HG02759 (cell line): ENCODE data around the gene GAD1.

Source experiments
- ATAC-seq: cut with Tn5 transposase; IDR thresholded peaks from one replicate; pipeline ENCODE4 v1.9.1; 2021; ENCODE audit warnings: mild to moderate bottlenecking, moderate library complexity; ENCODE audit not compliant: unreplicated experiment

Gene GAD1

DNA sequence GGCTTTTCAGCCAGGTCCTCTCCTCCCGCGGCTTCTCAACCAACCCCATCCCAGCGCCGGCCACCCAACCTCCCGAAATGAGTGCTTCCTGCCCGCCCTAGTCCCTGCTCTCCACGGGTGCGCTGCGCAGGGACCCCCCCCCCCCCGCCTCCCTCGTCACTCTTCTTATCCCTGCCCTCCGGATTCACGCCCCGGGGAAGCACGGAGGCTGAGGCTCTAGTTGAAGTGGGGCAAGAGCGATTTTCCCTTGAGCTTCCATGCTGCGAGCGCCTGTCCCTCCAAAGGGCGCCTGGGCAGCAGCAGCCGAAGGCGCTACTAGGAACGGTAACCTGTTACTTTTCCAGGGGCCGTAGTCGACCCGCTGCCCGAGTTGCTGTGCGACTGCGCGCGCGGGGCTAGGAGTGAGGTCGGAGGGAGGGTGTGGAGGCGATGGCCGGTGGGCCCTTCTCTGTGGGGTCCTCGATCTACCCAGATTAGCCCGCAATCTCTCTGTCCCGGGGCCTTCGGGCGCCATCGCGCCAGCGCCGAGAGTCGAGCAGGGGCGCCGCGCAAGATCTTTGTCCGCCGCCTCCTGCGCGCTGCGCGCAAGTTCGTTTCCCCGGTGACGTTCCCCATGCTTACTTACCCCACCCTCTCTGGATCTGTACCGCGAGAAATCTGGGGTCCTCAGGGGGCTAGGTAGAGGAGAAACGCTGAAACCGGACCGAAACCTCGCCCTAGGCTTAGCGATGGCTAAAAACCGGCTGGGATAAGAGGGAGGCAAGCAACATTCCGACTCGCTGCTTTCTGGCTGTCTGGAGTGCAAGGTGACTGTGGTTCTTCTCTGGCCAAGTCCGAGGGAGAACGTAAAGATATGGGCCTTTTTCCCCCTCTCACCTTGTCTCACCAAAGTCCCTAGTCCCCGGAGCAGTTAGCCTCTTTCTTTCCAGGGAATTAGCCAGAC lies 677 bp downstream of the GAD1 start:
- peak; percentile 9 for ATAC-seq

DNA sequence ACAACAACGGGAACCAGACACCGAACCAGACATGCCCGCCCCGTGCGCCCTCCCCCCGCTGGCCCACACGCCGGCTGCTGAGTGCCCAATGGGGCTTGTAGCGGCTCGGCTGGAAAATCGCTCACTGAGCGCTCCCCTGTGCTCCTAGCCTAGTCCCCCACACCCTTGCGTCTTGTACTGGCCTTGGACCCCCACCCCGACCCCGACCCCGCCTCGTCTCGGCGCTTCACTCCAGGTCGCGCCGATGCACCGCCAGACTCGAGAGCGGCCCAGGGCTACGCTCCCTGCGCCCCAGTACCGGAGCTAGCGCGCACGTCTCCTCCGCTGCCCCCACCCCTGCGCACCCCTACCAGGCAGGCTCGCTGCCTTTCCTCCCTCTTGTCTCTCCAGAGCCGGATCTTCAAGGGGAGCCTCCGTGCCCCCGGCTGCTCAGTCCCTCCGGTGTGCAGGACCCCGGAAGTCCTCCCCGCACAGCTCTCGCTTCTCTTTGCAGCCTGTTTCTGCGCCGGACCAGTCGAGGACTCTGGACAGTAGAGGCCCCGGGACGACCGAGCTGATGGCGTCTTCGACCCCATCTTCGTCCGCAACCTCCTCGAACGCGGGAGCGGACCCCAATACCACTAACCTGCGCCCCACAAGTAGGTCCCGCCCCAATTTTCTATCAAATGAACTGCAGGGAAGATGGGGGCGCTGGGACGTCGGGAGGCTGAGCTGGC lies 1.5 kb downstream of the GAD1 start:
- no peak for ATAC-seq

DNA sequence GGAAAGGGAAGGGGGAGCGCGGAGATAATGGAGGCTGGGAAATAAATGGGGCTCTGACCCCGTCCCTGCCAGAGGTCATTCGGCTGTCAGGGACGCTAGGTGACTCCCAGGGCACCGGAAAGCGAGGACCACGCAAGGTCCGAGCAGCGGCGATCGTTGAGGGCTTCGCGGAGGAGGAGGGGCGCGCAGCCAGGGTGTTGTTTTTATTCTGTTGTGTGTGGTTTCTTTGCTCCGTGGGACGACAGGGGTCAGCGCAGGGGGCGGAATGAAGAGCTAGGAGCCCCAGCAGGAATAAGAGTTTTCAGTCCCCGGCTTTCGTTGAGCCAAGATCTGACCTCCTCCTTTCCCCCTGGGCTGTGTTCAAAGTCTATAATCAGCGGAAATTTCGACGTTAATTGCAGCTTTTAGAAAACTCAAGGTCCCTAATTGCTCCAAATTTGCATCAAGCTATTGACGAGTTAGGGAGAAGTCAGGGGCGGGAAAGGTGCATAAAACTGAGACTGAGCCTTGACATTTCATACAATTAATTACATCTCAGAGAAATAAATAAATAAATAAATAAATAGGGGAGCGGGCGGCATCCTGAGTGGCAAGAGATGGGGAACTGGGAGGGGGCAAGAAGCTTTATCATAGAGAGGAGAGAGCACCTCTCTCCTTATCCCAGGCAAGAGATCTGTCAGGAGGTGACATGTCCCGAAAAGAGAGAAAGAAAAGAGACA lies 2.2 kb downstream of the GAD1 start:
- ATAC-seq: no peak

DNA sequence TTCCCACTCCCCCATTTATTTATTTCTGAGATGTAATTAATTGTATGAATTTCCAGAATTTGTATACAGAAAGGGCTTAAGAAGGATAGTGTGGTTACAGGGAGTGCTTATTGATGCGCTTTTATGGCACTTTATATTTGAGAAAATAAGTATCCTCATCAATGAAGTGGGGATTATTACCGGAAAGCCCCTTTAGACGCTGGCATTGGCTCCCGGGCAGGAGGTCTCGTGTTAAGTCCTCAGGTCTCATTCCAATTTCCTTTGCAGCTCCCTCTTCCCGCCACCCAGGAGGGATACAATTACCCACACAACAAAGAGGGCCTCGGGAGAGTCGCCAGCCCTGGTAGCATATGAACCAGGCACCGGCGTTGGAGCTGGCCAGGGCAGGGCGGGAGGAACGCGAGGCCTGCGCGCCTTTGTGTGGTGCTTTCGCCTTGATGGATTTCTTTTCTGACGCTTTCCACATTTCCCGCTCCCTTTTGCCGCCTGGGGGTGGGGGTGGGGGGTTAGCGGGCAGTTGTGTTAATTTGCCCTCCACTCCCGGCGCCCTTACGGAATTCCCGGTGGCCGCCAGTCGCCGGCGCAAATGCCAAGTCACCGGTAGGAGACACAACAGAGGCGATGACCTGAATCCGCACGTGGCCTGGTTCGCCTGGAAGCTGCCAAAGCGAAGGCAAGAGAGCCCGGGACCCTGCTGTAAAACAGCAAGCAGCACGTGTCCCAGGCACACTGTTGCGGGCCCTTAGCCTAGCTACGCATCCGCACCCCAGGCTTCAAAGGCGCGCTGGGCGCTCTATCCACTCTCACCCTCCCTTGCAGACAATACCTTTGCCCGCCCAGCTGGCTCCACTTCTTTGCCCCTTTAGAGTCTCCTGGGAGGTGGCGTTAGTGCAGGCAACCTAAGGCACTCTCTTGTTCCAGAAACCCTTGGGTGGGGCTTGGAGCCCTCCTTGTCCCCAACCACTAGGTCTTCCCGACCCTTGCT lies 3.3 kb downstream of the GAD1 start:
- no peak for ATAC-seq

DNA sequence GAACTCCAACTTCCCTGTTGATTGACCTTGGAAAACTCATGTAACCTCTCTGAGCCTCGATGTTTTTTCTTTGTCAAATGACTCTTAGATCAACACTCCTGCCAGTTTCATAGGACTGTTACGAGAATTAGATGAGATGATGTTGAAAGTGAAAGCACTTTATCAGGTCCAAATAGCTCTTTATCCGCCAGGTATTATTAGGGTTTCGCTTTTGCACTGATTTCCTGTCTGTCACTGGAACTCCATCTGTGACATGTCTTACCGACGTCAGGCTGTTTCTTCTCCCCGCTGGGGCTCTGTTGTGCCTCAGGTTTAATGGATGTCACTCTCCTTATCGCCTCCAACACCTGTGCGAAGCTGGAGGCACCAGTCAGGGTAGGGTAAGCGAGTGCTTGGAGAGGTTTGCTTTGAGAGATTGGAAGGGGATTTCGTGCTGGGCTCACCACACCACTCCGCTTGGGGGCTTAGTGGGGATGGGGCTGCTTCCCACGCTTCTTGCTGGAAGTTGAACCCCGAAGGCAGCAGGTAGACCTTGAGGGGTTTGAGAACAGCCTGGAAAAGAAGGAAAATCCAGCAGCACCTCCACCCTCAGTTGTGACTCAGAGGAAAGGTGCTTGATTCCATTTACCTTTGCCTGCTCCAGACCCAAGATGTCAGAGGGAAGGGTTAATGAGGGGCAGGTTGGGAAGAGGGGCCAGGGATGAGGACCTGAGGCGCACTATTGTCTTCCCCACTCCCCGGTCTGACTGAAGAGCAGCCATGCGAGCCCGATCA lies 4.3 kb downstream of the GAD1 start:
- ATAC-seq: peak; percentile 38

DNA sequence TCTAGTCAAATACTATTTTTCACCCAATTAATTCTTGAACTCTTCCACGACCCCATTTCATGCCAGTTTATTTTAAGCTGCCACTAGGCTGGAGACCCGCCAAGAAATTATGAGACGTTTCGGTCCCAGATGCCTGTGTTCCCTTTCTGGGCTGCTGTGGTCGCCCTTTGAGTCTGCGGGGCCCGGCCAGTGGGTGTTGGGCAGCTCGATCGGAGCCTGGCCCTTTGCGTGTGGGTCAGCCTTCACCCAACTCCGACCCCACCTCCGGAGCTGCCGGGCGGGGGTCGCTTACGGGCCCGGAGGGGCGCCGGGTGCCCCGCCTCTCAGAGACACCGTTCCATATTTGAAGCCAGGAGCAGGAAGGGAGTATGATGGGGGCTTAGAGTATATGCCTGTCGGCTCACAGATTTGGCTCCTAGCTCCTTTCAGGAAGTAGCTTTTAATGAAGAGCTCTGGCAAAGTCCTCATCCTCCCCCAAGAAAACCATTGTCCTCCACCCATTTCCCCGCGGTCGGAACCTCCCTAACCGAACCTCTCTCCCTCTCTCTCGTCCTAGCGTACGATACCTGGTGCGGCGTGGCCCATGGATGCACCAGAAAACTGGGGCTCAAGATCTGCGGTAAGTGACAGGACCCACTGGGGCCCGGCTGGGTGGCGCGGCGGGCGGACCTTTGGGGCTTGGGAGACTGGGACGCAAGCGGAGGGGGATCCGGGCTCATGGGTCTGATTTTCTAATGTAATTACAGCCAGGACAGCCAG lies 5.0 kb downstream of the GAD1 start:
- ATAC-seq: no peak

DNA sequence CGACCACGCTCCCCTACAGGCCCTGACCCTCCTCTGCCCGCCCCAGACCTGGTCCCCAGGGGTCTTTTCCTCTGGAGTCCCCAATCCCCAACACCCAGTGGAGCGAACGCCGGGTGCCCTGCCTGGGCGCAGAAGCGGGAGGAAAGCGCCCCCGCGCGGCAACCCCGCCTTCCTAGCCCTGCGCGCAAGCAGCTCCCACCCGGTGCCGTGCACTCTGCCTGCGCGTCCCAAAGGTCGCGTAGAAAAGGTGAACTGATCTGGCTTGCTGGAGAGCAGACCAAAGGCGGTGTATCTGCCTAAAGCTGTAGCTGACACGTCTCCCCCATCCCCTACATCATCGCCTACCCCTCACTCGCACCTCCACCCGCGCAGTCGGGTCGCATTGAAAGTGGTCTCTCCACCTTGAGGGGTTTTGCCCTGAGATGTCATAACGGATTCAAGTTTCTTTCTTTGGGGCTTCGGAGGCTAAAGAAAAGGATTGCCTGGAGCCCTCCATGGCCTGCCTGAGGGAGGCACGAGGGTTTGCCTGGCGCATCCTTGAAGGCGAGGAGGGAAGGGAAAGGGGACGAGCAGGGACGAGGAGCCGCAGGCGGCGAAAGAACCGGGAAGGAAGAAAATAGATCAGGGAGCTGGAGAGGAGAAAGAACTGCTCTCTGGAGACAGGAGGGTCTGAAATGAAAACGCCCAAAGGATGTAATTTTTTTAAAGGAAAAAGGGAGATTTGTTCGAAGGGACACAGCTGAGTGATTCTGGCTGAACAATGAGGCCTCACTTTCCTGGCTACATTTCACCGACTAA lies 5.8 kb downstream of the GAD1 start:
- no peak for ATAC-seq

DNA sequence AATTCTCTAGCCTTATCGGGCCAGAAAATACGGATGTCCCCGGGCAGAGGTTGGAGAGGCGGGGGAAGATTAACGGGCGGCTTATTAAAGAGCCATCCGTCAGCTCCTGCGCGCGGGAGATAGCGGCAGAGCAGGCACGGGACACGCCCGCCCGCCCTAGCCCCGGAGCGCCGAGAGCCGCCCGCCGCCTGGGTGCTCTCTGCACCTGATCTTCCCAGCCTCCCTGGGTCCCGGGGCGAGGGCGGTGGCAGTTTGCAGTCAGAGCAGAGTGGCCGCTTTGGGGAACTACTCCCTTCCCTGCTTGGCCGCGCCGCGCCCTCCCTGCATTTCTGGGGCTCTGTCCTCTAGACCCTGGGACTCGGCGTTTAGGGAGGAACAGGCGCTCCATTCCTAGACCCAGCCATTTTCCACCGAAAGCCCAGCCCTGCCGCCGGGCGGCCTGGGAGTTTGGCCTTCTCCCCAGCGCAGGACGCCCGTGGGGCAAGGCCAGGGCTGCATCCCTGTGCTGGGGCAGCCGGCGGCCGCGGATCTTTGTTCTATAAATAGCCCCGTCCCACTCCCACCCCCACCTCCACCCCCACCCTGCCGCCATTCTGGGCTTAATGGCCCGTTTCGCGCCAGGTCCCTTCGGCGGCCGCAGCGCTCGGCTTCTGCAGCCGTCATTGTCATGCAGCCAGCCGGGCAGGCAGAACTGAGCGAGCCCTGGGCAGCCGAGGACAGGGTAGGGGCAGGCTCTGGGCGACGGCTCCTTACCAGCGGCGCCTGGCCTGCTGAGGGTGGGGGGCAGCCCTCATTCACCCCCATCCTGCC lies 6.6 kb downstream of the GAD1 start:
- ATAC-seq: no peak

DNA sequence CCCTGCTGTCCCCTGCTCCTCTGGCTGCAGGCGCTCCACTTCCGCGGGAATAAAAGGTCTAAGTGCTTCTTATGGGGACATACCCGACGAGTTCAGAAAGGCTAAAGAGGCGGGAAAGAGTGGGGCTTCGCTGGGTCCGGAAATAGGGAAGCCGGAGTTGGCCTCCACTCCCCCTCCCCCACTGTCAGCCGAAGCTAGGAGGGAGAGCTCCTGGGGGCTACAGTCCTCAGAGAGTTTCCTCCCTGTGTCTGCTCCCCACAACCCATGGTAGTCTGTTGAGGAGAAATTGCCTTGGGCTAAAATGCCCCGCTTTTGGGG lies 7.2 kb downstream of the GAD1 start:
- ATAC-seq: no peak

DNA sequence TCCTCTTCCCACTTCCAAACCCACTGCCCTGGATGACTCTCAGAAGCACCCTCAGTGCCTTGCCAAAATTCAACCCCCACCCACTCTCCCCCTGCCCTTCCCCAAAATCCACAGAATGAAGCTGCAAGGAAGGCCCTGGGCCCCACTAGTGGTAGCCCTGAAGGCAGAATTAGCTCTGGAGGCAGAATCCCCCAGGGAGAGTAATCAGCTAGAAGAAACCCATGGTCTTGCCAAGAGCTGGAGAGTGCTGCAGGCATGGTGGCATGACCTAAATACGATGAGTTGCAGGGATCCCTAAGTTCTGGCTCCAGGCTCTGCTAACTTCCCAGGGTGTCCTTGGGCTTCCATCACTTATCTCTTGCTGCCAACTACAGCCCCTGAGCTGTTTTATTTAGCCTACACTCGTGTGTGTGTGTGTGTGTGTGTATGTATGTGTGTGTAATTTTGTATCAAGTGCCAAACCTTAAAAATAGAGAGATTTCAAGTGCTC lies 7.9 kb downstream of the GAD1 start:
- no peak for ATAC-seq

DNA sequence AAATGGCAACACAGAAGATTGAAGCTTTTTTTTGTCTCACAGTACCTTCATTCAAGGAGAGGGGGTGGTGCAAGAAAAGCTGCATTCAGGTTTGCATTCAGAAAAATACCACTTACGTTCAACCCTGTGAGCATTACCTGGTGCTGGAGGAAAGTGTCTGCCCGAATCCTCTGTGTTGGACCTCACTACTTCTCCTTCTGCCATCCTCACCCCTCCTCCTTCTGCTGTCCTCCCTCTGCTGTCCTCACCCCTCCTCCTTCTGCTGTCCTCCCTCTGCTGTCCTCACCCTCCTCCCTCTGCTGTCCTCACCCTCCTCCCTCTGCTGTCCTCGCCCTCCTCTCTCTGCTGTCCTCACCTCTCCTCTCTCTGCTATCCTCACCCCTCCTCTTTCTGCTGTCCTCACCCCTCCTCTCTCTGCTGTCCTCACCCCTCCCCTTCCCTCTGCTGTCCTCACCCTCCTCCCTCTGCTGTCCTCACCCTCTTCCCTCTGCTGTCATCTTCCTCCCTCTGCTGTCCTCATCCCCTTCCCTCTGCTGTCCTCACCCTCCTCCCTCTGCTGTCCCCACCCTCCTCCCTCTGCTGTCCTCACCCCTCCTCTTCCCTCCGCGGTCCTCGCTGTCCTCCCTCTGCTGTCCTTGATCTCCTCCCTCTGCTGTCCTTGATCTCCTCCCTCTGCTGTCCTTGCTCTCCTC lies 11.3 kb downstream of the GAD1 start:
- no peak for ATAC-seq

DNA sequence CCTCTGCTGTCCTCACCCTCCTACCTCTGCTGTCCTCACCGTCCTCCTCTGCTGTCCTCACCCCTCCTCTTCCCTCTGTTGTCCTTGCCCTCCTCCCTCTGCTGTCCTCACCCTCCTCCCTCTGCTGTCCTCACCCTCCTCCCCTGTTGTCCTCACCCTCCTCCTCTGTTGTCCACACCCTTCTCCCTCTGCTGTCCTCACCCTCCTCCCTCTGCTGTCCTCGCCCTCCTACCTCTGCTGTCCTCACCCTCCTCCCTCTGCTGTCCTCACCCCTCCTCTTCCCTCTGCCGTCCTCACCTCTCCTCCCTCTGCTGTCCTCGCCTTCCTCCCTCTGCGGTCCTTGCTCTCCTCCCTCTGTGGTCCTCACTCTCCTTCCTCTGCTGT lies 11.8 kb downstream of the GAD1 start:
- ATAC-seq: no peak

DNA sequence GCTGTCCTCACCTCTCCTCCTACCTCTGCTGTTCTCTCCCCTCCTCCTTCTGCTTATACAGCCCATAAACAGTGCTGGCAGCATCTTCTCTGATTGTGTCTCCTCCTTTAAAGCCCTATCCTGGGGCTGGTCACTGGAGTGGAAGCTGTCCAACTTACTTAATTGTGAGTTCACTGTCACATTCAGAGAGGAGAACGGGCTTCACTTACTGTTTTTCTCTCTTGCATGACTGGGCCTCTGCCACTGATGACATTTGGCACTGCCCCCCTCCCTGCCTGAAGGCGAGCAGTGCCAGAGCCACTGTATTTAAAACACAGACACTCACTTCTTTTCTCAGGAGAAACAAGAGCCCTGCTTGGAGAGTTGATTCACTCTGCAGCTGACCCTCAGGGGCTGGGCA lies 12.3 kb downstream of the GAD1 start:
- ATAC-seq: no peak

DNA sequence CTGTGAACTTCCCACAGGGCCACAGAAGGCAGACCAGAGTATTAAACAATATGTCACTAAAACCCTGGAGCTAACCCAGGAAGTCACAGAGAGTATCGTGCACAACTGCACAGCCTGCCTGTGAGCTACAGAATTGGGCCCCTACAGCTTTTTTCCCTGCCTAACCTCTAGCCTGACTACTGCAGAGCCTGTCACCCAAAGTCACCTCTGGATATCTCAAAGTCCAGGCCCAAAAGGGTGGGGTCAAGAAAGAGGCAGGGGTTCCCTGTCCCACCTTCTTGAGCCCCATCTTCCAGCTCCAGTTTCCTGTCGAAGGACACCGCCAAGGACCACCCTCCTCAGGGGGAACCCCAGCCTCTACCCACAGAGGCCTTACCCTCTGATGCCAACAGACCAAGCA lies 13.5 kb downstream of the GAD1 start:
- no peak for ATAC-seq

DNA sequence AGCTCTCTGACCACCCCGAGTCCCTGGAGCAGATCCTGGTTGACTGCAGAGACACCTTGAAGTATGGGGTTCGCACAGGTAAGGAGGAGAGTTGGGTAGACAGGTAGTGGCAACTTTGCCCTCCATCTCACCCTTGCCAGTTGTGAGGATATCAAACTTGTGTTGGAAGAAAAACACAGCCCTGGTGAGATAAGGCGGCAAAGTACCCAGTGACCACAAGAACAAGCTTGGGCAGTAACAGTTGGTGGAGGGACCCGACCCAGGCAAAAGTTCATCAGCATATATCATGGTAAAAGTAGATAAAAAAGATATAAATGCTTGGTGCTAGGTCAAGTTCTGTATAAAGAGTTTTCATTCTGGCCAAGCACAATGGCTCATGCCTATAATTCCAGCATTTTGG lies 14.4 kb downstream of the GAD1 start:
- no peak for ATAC-seq

DNA sequence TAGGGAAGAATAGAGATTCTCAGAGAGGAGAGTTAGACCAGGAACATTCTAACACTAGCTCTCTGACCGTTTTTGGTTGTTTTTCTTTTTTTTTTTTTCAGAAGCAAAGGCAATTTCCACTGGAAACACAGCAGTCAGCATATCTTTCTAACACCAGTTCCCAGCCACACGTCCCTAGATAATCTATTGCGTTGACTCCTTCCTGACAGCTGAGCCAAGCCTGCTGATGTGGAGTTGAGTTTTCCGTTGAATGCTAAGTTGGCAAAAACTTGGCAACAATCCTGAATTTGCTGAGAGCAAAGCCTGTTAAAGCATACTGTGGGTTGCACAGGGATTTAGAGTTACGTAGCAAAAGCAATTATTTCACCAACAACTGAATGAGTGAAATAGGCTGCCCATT lies 19.3 kb downstream of the GAD1 start:
- no peak for ATAC-seq

DNA sequence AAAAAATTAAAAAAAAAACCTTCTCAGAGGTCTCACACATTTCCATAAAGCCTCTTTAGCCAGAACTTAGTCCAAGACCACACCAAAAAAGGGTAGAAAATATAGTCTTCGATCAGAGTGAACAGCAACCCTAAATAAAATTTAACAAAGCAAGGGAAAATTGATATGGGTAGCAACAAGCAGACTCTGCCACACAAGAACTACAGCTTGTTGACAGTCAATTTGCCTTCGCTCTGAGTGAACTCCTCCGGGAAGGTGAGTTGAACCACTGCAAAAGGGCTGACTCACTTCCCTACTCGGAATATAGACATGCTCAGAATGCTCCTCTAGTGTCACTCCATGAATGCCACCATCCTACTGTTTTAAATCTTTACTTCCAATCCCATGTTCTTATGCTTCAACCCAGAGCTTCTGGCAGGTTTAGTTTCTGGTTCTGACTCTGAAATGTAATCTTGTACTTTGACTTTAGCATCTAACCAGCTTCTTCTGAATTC lies 24.1 kb downstream of the GAD1 start:
- no peak for ATAC-seq
